GM12892 (cell line): ENCODE measurements around the gene ZNF398.

Experiments
- POLR2A ChIP-seq: IDR thresholded peaks from 2 replicates; pipeline ENCODE4 v1.6.1; 2011; ENCODE audit warnings: low read depth, low read length, control low read depth
- POLR2AphosphoS5 ChIP-seq: IDR thresholded peaks from 2 replicates; pipeline ENCODE4 v1.6.1; 2011; ENCODE audit warnings: low read depth, low read length, control low read depth

DNA sequence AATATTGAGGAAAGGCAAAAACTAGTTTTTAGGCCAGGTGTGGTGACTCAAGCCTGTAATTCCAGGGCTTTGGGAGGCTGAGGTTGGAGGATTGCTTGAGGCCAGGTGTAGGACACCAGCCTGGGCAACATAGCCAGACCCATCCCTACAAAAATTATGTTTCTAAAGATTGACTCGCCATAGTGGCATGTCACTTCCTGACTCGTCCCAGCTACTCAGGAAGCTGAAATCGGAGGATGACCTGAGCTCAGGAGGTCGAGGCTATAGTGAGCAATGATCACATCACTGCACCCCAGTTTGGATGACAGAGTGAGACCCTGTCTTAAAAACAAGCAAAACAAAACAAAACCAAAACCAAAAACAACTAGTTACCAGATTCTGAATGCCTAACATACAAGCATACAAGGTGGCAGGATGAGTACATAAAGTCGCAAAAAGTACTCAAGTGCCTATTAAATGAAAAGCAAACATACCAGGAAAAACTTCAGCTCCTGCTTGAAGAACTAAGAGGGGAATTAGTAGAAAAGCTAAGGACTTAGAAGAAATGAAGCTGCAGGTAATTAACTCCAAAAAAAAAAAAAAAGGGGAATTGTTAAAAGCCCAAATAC lies 14.1 kb downstream of the ZNF398 start:
- TF ChIP-seq POLR2A (no peak), POLR2AphosphoS5 (no peak)
